HUES48 (cell line): ENCODE measurements around the gene ZNF775.
A peak's percentile ranks its signal among the peaks of the same experiment; 100 is the strongest.

Experiments
- H3K27ac ChIP-seq: one replicate; pipeline ENCODE4 v1.7.0; 2013; ENCODE audit warnings: low read depth, low read length, inconsistent platforms
- H3K27me3 ChIP-seq: 2 replicates; pipeline ENCODE4 v1.6.1; 2013; ENCODE audit warnings: mild to moderate bottlenecking, low read length; ENCODE audit not compliant: control insufficient read depth, insufficient read depth
- H3K36me3 ChIP-seq: 2 replicates; pipeline ENCODE4 v1.6.1; 2013; ENCODE audit warnings: low read length; ENCODE audit not compliant: control insufficient read depth, insufficient read depth
- H3K4me1 ChIP-seq: 2 replicates; pipeline ENCODE4 v1.6.1; 2013; ENCODE audit warnings: mild to moderate bottlenecking, low read length; ENCODE audit not compliant: control insufficient read depth, insufficient read depth
- H3K4me3 ChIP-seq: 2 replicates; pipeline ENCODE4 v1.5.1; 2013; ENCODE audit warnings: mild to moderate bottlenecking, low read depth, low read length
- H3K9ac ChIP-seq: 2 replicates; pipeline ENCODE4 v1.6.1; 2013; ENCODE audit warnings: mild to moderate bottlenecking, low read depth, low read length, moderate library complexity
- H3K9me3 ChIP-seq: 2 replicates; pipeline ENCODE4 v1.6.1; 2013; ENCODE audit warnings: low read length; ENCODE audit not compliant: control insufficient read depth, insufficient read depth

ZNF775 gene

DNA sequence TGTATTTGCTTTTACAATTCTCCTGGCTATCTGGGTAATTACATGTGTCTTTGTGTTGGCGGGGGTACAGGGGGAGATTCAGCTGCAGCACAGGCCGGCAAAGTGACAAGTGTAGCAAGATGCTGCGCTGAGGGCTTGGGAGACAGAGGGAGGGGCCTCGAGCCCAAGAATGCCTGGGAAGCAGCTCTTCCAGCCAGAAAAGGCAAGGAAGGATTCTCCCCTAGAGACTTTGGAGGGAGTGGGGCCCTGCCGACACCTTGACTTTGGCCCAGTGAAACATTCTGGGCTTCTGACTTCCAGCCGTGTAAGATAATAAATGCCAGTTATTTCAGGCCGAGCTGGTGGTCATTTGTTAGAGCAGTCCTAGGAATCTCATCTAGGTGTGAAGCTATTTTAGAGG, 17.7 kb upstream of the ZNF775 start:
- Histone ChIP-seq H3K9ac (no peak overlapping the region), H3K9me3 (no peaks in the 10 kb centered on the region), H3K36me3 (no peaks in the 10 kb centered on the region), H3K27me3 (no peaks in the 10 kb centered on the region), H3K4me3 (no peak overlapping the region), H3K4me1 (peaks cover 41% of the 10 kb centered on the region), H3K27ac (no peak overlapping the region)

DNA sequence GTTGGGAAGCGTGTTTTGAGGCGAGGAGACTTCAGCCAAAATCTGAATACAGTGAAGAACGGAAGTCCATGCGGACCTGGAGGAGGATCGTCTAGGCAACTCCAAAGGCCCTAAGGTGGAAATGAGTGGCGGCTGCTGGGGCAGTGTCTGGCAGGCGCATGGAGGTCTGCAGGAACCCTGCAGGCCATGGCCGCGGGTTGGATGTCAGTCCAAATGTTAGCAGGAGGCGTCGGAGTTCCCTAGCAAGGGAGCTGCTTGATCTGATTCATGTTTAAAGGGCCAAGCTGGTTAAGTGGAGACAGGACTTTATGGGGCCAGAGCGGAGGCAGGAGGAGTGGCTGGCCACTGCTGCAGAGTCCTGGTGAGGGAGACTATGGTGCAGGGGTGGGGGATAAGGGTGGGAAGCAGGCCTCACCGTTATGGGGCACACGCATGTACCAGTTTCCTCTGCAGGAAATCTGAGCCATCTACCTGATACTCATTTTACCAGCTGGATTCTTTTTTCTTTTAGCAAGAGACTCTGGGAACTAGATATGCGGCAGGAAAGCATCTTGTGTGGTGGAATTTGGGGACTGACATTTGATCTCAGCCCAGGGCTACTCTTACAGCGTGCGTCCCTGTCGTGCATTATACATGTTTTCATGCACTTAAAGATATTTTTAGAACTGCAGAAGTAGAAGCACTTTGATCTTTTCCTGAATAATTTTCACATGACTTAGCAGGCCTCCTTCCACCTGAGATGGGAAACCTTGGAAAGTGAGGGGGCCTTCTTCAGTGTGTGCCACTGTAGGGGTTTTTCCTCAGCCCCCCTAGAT, 17.1 kb upstream of the ZNF775 start:
- Histone ChIP-seq H3K27ac (no peak overlapping the region), H3K4me1 (peaks cover 37% of the 10 kb centered on the region), H3K9ac (no peak overlapping the region), H3K27me3 (no peaks in the 10 kb centered on the region), H3K9me3 (no peaks in the 10 kb centered on the region), H3K4me3 (no peak overlapping the region), H3K36me3 (no peaks in the 10 kb centered on the region)

DNA sequence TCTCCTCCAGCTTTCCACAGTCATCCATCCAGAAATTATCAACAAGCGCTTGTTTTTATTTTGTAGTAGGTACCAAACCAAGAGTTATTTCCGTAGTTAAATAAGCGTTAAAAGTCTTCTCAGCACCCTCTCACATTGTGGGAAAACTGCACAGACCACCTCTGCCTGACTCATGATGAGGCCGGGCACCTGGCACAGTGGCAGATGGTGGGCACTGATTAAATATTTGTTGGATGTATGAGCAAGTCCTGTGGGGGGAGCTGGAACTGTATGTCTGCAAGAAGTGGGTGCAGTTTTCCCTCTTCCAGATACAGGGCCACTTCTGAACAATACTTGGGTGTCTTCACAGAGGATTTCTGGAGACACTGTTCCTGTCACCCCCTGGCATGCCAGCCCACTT, 15.8 kb upstream of the ZNF775 start:
- no peak overlapping the region for H3K4me3 ChIP-seq
- H3K9me3 ChIP-seq, result no peaks in the 10 kb centered on the region

DNA sequence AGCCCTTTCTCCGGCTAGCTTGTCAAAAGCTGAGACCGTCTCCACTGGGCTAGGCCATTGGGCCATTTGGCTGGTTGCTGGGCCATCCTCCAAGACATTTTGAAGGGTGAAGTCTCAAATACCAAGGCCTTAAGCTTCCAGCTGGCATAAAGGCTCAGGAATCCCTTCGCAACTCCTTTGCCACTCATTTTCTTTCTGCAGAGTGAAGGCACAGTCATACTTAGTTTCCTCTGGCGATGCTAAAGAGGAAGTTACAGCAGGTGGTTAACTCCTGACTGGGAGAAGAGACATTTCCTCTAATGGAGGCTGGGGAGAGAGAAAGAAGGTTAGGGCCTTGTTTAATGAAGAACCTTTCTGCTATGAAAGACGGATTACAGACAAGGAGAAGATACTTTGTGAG, 15.3 kb upstream of the ZNF775 start:
- Histone ChIP-seq H3K27me3 (no peaks in the 10 kb centered on the region), H3K9ac (no peak overlapping the region), H3K36me3 (no peaks in the 10 kb centered on the region), H3K4me1 (peaks cover 35% of the 10 kb centered on the region), H3K4me3 (no peak overlapping the region), H3K9me3 (no peaks in the 10 kb centered on the region), H3K27ac (no peak overlapping the region)

More for the DNA sequence above, 15.8 kb upstream of the ZNF775 start:
- Histone ChIP-seq H3K9ac (no peak overlapping the region), H3K4me1 (peaks cover 35% of the 10 kb centered on the region), H3K27me3 (no peaks in the 10 kb centered on the region), H3K36me3 (no peaks in the 10 kb centered on the region), H3K27ac (no peak overlapping the region)

DNA sequence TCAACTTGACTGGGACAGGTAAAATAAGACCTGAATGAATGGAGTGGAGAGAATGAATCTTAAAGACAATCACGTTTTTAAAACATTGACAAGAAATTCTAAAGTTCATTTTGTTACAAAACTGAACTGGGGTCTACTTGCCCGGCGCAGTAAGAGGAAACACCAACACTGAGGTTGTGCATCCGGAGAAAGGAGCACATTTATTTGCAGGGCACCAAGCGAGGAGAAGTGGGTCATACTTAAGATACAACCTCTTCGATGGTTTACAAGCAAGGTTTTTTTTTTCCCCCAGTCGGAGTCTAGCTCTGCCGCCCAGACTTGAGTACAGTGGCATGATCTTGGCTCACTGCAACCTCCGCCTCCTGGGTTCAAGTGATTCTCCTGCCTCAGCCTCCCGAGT, 13.9 kb upstream of the ZNF775 start:
- peaks cover 6% of the 10 kb centered on the region for H3K36me3 ChIP-seq
- H3K9ac ChIP-seq, result no peak overlapping the region
- no peaks in the 10 kb centered on the region for H3K27me3 ChIP-seq
- H3K9me3 ChIP-seq, result no peaks in the 10 kb centered on the region
- no peak overlapping the region for H3K4me3 ChIP-seq
- H3K27ac ChIP-seq, result no peak overlapping the region
- H3K4me1 ChIP-seq, result peaks cover 45% of the 10 kb centered on the region

DNA sequence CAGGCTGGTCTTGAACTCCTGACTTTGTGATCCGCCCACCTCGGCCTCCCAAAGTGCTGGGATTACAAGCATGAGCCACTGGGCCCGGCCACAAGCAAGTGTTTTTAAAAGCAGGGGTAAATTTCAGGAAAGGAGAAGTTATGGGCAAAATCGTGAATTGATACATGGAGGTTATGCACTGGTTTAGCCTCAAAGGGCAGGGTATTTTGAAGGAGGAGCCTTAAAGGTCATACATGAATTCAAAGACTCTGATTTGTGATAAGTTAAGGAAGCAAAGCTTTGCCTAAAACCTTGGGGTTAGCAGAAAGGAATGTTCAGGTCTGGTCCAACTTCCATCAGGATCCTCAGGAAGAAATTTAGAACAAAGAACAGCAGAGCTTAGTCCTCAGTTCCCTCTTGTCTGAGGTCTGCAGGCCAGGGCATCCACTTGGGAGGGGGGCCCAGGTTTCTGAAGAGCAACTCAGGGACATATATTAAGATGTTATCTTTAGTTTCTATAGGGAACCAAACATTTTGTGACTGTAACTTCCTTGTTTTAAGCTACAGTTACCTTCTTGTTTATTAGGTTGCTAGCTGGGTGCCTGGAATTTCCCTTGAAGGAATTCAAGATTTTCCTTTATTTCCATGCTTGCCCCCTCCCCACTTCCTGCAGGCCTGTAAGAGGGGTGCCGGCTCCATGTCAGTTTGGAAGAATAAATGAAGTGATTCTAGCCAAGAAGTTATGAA, 13.3 kb upstream of the ZNF775 start:
- H3K27me3 ChIP-seq, result no peaks in the 10 kb centered on the region
- H3K4me3 ChIP-seq, result no peak overlapping the region
- peaks cover 13% of the 10 kb centered on the region for H3K36me3 ChIP-seq
- H3K4me1 ChIP-seq, result peaks cover 50% of the 10 kb centered on the region
- H3K9me3 ChIP-seq, result no peaks in the 10 kb centered on the region
- H3K27ac ChIP-seq, result peak overlapping the region; percentile 68
- no peak overlapping the region; the same call in 1 of the 2 replicates for H3K9ac ChIP-seq

DNA sequence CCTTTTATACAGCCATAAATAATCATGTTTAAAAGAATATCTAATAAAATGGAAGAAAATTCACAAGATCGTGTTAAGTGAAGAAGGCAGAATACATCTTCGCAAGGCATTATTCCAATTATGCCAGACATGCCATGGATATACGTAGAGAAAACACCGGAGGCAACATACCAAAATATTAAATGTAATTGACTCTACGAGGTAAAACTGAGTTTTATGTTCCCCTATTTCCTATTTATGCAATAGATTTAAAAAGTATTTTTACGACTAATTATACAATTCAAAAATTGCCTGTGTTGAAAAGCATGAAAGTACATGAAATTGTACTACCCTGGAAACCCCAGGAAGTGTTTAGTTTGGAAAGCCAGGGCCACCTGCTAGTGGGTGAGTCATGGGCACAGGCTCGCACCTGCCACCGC, 11.4 kb upstream of the ZNF775 start:
- Histone ChIP-seq H3K27me3 (no peaks in the 10 kb centered on the region), H3K27ac (peak overlapping the region; percentile 97), H3K9ac (peak overlapping the region; percentile 90), H3K4me3 (peak overlapping the region; percentile 85), H3K4me1 (peaks cover 36% of the 10 kb centered on the region), H3K36me3 (peaks cover 29% of the 10 kb centered on the region), H3K9me3 (no peaks in the 10 kb centered on the region)

DNA sequence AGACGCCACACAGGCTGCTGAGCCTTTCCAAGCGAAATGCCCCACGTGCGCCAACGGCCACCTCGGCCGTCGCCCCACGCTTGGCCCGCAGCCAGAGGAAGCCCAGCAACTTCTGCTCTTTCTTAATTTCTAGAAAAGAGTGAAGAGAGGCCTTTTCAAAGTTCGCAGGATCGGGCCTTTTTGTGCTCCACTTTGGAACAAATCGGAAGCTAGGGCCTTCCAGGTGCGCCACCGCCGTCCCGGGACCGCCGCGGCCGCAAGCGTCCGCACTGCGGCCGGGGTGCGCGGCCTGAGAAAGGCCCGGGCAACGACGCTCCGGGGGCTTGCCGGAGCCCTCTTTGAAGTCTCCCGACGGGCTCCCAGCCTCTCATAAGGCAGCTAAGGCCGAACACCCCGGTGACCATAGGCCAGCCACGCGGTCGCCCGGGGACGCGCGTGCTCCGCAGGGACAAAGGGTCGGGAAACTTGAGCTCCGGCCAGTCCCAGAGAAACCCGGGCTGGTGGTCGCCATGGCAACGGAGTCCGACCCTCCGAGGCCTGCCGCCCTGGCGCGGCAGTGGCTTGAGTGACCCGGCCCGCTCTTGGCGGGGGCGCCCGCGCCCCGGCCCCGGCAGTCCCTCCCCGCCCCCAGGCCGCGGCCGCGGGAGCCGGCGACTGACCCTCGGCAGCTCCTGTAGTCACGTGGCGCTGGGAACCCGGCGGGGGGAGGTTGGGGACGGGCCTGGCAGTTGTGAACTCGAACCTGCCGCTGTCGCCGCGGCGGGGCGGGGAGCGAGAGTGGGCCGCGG, 10.8 kb upstream of the ZNF775 start, which contains the start of gene REPIN1:
REPIN1 (plus strand) TSS at position 727 of the 788 bp plus-strand sequence. CDS start 890 bp downstream, outside the sequence.
- Histone ChIP-seq H3K36me3 (peaks cover 35% of the 10 kb centered on the region), H3K9ac (peak within 1 kb of the TSS; percentile 90), H3K9me3 (no peaks in the 10 kb centered on the region), H3K4me1 (peaks cover 31% of the 10 kb centered on the region), H3K27me3 (no peaks in the 10 kb centered on the region), H3K27ac (peak within 1 kb of the TSS; percentile 97), H3K4me3 (peak within 1 kb of the TSS; percentile 85)

DNA sequence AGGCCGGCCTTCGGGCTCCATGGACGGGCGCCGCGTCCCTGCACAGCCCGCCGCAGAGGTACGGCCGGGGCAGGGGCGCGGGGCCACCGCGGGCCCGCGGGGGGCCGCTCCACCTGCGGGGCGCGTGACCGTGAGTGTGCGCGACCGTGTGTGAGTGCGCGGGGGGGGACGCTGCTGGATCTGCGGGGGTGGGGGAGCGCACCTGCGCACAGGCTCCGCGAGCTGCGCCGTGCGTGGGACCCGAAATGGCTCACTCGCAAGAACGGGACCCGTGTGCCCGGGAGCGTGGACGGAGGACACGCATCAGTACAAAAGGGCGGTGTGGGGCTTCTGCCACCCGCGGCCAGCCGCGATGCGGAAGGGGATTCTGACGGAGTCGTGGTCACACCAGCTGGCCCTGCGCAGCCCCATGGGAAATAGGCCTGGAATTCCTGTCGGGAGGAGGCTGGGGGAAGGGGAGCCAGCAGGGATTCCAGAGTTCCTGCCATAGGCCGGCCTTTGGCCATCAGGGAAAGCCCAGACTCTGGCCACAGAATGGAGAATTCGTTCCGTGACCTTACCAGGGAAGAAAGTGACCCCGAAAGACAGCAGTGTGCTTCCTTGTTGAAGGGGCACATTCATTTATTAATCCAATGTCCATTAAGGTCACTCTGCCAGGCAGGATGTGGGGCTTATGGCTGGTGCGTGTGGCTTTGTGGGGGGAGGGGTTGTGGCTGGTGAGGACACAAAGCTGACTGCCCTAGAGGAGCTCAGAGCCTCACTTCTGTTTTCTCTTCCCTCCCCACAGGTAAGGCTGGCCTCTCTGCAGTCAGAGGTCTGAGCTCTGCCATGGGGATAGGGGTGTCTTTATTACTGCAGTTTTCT, 10.0 kb upstream of the ZNF775 start:
- peak overlapping the region; percentile 90 for H3K9ac ChIP-seq
- H3K4me3 ChIP-seq, result peak overlapping the region; percentile 85
- no peaks in the 10 kb centered on the region for H3K9me3 ChIP-seq
- H3K4me1 ChIP-seq, result peaks cover 32% of the 10 kb centered on the region
- peaks cover 43% of the 10 kb centered on the region for H3K36me3 ChIP-seq
- peak overlapping the region; percentile 97 for H3K27ac ChIP-seq
- H3K27me3 ChIP-seq, result no peaks in the 10 kb centered on the region
